Gastroesophageal sphincter (tissue), 3 donors: ENCODE measurements around the gene RAPGEFL1.

Experiments
- EP300 ChIP-seq: sonication (generic); formaldehyde crosslinking; IDR thresholded peaks from one replicate; pipeline ENCODE4 v1.6.1; 2017; ENCODE audit warnings: antibody characterized with exemption, mild to moderate bottlenecking
- POLR2A ChIP-seq, 2 donors: fragments of 450-650 bp; IDR thresholded peaks; one replicate each; pipeline ENCODE4 v1.6.1; 2017; ENCODE audit warnings: antibody characterized with exemption in 2 of 2, mild to moderate bottlenecking in 2 of 2, moderate library complexity in 1 of 2
- POLR2AphosphoS5 ChIP-seq: sonication (generic); formaldehyde crosslinking; IDR thresholded peaks from one replicate; pipeline ENCODE4 v1.6.1; 2017; ENCODE audit warnings: antibody characterized with exemption
- TF ChIP-seq, protein P1 (sequence below), 4 experiments: fragments of 200-600 bp in 2 of 4; fragments of 450-650 bp in 2 of 4; sonication (generic) in 1 of 4; IDR thresholded peaks; one replicate each; pipeline ENCODE4 v1.5.1; 2017 to 2019; ENCODE audit warnings: antibody characterized with exemption in 4 of 4, mild to moderate bottlenecking in 2 of 4, moderate library complexity in 2 of 4

DNA sequence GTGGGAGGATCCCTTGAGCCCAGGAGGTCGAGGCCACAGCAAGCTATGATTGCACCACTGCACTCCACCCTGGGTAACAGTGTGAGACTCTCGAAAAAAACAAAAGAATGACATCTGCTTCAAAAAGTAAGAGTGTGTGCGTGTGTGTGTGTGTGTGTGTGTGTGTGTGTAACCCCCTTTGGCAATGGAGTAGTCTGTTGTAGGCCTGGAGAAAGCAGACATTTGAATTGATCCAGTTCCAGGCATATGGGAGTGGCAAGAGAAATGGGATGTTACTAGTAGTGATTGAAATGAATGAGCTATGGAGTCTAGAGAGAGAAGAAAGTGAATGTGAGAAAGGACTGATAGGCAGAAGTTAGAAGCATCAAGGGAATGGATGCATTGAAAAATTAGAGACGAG, 27.0 kb upstream of the RAPGEFL1 start:
- TF ChIP-seq, protein P1, sequence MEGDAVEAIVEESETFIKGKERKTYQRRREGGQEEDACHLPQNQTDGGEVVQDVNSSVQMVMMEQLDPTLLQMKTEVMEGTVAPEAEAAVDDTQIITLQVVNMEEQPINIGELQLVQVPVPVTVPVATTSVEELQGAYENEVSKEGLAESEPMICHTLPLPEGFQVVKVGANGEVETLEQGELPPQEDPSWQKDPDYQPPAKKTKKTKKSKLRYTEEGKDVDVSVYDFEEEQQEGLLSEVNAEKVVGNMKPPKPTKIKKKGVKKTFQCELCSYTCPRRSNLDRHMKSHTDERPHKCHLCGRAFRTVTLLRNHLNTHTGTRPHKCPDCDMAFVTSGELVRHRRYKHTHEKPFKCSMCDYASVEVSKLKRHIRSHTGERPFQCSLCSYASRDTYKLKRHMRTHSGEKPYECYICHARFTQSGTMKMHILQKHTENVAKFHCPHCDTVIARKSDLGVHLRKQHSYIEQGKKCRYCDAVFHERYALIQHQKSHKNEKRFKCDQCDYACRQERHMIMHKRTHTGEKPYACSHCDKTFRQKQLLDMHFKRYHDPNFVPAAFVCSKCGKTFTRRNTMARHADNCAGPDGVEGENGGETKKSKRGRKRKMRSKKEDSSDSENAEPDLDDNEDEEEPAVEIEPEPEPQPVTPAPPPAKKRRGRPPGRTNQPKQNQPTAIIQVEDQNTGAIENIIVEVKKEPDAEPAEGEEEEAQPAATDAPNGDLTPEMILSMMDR (IDR thresholded peaks at IDR 0.05), result no peak
- no peak for TF ChIP-seq EP300
- TF ChIP-seq POLR2A (IDR thresholded peaks at IDR 0.05), result no peak
- no peak for TF ChIP-seq POLR2AphosphoS5
